HG03342 (cell line): ENCODE data around the gene CLEC17A.
A peak's percentile ranks its signal among the peaks of the same experiment; 100 is the strongest.
"Not testable (repeated sequence)": the region's sequence is repeated elsewhere in the genome, so short reads cannot be mapped to it uniquely, and the experiment has no call there.

Source experiments
- ATAC-seq: cut with Tn5 transposase; IDR thresholded peaks from one replicate; pipeline ENCODE4 v1.9.1; 2021; ENCODE audit warnings: mild to moderate bottlenecking, moderate library complexity; ENCODE audit not compliant: unreplicated experiment

Gene CLEC17A

DNA sequence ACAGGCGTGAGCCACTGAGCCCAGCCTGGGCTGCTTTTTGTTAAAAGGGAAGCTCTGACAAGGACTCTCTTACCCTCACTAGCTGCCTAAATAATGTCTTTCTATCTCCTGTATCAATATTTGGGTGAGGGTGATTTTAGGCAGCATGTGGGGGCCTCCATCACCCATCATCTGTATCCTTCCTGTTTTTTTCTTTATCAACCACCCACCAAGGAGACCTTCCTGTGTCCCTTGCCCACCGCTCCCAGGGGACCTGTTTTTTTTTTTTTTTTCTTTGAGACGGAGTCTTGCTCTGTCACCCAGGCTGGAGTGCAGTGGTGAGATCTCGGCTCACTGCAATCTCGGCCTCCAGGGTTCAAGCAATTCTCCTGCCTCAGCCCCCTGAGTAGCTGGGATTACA, 5.6 kb upstream of the CLEC17A start:
- ATAC-seq: no peak

DNA sequence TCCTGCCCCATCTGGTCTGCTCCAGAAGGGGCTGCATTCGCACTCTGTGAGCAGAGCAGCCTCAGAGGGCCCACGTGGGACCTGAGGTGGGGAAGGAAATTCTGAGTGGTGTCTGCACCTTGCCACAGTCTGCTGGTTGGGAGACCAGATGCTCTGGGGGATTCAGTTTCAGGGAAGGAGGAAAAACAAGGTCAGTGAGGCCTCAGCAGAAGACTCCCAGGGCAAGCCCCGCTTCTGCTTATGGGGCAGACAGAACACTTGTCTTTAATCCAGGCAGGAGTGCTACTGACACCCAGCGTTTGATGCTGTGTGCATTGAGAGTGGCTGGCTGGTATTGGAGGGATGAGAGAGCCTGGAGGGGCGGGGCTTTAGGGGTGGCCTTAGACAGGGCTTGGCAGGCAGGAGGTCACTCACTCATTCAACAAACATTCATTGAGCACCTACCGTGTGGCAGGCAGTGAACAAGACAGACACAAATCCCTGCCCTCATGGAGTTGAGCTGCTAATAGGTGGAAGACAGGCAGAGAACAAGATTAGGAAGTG, 4.9 kb upstream of the CLEC17A start:
- peak; percentile 38 for ATAC-seq

GRCh38 chr19:14580623-14581237, 2.2 kb upstream of the CLEC17A start:
- no peak for ATAC-seq

DNA sequence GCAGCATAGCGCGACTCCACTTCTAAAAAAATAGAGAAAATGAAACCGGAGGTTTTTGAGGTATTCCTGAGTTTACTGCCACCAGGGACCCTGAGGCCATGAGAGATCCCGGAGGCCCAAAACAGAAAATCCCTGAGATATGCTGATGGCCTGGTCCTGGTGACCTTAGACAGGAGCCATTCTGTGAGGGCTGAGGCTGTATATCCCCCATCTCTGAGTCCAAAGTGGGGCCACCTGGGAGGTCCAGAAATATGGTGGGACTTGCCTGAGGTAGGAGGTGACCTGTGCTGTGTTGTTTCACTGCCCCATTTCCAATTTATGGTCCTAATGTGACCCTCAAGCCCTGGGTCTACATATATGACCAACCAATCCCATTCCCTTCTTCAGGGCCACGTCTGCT, 1.5 kb downstream of the CLEC17A start:
- not testable (repeated sequence) for ATAC-seq

DNA sequence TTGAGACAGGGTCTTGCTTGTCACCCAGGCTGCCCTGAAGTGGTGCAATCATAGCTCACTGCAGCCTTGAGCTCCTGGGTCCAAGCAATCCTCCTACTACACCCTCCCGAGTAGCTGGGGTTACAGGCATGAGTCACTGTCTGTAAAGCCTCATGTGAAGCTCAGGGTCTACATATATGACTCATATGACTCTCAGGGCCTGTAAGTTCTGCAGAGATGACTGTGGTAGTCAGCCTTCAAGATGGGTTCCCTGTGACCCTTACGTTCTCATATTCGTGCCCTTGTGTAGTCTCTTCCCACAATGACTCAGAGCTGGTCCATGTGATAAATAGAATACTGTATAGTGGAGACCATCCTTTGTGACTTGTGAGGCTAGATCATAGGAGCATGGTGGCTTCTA, 2.3 kb downstream of the CLEC17A start:
- peak; percentile 56 for ATAC-seq

DNA sequence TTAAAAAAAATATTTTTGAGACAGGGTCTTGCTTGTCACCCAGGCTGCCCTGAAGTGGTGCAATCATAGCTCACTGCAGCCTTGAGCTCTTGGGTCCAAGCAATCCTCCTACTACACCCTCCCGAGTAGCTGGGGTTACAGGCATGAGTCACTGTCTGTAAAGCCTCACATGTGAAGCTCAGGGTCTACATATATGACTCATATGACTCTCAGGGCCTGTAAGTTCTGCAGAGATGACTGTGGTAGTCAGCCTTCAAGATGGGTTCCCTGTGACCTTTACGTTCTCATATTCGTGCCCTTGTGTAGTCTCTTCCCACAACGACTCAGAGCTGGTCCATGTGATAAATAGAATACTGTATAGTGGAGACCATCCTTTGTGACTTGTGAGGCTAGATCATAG, 6.5 kb downstream of the CLEC17A start:
- ATAC-seq: not testable (repeated sequence)

- no peak for ATAC-seq
Observed at GRCh38 chr19:14595558-14595957, 12.7 kb downstream of the CLEC17A start.

DNA sequence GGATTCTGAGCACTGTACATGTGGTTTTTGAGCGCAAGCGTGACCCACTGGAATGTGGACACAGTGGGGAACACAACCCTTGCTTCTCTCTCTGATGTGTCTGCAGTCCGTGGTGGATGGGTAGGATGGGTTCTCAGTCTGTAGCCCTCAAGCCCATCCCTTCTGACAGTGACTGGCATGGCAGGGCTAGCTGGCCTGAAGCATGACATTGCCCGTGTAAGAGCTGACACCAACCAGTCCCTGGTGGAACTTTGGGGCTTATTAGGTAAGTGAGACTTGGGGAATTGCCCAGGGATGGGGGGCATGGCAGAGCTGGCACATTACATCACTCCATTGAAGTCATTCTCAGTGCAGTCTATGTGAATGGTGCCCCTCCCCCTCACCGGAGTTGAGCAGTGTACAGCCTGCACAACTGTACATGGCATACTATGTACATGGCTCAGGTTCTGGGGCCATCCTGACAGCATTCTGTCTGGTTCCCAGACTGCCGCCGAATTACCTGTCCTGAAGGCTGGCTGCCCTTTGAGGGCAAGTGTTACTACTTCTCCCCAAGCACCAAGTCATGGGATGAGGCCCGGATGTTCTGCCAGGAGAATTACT, 16.8 kb downstream of the CLEC17A start:
- ATAC-seq: no peak

DNA sequence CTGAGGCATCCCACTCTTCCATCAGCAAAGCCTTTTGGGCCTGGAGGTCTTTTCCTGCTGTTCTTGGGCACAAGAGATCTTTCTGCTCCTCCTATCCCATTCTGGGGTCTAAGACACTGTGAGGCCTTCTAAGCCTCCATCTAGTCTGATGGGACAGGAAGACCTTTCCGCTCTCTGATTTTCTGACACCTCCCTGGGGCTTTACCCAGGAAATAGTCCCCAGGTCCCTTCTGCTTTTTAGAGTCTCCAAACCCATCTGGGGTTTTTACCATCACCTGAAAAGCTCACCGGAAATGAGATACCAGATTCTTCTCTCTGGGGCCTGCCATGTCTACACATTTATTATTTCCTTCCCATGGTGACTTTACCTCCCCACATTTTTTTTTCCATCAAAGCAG, 21.1 kb downstream of the CLEC17A start:
- ATAC-seq: peak; percentile 73

DNA sequence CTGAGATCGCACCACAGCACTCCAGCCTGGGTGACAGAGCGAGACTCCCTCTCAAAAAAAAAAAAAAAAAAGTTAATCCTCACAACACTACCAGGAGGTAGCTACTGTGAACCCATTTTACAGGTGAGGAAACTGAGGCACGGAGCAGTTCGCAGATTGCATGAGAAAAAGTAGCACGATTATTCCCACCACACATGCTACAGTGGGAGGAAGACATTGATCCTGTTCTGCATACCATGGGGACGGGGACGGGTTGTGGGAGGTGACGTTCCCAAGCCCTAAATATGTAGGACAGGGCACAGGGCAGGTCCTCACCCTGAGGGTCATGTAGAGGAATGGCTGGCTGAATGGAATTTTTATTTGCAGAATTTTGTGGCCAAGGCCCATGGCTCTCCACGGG, 23.7 kb downstream of the CLEC17A start:
- no peak for ATAC-seq

DNA sequence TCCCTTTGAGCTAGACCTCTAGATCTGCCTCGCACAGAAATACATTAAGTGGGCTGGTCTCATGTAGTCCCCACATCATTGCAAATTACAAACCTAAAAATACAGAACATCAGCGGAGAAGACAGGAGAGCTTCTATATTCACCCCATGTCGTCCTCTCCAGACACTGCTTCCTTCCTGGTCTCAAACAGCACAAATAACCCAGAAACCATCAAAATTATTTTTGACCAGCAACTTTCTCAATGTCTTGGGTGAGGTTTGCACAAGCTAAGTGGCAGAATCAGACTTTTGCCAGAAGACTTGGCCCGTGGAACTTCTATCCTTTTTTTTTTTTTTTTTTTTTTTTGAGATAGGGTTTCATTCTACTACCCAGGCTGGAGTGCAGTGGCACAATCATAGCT, 28.2 kb downstream of the CLEC17A start:
- no peak for ATAC-seq

DNA sequence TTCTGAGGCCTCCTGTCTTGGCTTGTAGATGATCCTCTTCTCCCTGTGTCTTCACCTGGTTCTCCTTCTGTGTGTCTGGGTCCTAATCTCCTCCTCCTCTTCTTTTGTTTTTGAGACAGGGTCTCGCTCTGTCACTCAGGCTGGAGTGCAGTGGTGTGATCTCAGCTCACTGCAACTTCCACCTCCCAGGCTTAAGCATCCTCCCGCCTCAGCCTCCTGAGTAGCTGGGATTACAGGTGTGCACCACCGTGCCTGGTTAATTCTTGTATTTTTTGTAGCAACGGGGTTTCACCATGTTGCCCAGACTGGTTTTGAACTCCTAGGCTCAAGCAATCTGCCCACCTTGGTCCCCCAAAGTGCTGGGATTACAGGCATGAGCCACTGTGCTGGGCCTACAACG, 29.4 kb downstream of the CLEC17A start:
- not testable (repeated sequence) for ATAC-seq

GRCh38 chr19:14612657-14613056, 29.8 kb downstream of the CLEC17A start:
- no peak for ATAC-seq

DNA sequence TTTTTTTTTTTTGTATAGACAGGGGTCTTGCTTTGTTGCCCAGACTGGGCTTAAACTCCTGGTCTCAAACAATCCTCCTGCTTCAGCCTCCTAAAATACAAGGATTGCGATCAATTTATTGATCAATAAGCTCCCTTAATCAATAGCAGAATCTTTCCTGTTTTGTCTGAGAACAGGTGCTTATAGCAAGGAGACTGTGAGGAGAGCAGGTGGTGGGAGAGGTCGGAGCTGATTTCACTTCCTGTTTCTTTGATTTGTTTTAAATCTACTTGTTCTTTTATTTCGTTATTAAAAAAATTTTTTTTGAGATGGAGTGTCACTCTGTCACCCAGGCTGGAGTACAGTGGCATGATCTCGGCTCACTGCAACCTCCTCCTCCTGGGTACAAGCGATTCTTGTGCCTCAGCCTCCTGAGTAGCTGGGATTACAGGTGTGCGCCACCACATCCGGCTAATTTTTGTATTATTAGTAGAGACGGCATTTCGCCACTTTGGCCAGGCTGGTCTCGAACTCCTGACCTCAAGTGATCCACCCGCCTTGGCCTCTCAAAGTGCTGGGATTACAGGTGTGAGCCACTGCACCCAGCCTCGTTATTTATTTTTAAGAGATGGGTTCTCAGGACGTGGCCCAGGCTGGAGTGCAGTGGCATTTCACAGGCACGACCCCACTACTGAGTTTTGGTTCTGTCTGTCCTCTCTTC, 30.7 kb downstream of the CLEC17A start:
- not testable (repeated sequence) for ATAC-seq

DNA sequence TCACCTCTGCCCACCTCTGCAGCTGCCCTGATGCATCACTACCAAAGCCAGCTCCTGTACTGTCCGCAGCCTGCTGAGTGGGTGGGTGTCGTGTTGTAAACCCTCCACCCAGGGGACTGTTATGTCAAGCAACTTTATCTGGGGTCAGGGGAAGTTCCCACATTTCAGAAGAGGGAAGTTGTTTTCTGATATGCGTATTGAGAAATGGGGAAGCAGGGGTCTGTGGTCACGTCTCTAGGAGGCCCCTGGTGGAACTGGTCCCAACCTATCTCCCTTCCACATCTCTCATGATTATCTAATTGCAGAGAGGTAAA, 31.2 kb downstream of the CLEC17A start:
- no peak for ATAC-seq

- ATAC-seq: no peak
Observed at GRCh38 chr19:14615623-14616022, 32.7 kb downstream of the CLEC17A start.

DNA sequence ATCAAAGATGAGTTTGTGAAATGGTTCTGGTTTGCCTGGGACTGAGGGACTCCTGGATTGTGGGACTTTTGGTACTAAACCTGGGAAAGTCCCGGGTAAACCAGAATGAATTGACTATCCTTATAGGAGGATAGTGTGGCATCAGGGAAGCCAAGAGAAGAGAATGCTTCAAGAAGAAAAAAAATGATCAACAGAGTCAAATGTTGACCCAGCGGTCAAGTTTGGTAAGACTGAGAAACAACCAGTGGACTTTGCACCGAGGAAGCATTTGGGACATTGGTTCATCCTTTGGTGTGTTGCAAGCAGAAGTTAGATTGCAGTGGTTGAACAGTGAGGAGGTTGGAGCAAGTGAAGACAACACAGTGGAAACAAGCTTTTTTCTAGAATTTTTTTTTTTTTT, 33.5 kb downstream of the CLEC17A start:
- ATAC-seq: no peak

- ATAC-seq: no peak
Observed at GRCh38 chr19:14619404-14619803, 36.5 kb downstream of the CLEC17A start.

GRCh38 chr19:14624491-14624890, 41.6 kb downstream of the CLEC17A start:
- not testable (repeated sequence) for ATAC-seq

DNA sequence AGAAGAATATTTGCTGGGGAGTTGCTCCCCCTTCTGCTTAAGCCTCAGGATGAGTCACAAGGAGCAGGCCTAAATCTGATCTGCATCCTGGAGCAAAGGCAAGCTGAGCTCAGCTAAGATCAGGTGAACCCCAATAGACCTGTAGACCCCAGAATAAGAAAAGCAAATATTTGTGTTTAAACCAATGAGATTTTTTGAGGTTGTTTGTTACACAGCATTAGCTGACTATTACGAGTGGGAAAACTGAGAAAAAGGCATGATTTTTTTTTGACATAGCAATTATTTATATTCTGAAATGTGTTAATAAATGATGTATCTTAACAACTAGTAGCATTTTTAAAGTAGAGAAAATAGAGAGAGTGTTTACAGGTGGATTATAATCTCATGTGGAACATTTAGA, 46.7 kb downstream of the CLEC17A start:
- ATAC-seq: no peak

DNA sequence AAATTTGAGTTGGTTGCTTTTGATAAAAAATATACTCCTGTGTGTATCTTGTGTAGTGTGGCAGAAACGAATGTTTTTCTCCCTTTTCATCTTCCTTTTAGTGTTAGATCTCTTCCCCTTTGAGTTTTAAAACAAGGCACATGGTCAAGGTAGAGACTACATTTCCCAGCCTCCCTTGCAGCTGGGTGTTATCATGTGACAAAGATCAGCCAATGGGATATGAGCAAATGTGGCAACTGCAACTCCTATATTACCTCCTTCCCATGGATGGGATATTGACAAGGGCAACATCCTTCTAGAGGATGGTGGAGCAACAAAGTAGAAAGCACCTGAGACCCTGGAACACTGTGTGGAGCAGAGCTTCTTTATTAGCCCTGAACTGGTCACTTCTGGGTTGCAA, 49.4 kb downstream of the CLEC17A start:
- ATAC-seq: no peak

DNA sequence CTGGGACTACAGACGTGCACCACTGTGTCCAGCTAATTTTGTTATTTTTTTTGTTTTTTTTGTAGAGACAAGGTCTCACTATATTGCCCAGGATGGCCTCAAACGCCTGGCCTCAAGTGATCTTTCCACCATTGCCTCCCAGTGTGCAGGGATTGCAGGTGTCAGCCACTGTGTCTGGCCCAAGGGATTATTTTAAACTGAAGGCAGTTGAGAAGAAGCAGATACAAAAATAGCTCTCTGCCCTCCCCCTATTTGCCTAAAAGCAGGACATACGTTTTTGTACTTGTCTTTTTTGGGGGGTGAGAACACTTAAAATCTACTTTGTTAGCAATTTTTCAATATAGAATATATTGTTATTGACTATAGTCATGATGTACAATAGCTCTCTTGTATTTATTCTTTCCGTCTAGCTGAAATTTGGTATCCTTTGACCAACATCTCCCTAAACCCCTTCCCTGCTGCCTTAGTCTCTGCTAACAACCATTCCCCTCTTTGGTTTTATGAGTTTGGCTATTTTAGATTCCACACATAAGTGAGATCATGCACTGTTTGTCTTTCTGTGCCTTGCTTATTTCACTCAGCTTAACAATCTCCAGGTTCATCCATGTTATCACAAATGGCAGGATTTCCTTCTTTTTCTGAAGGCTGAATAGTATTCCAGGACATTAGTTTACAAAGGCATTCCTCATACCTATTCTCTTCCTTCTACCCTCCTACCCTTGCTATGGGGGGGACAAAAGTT, 56.8 kb downstream of the CLEC17A start:
- no peak for ATAC-seq
